ENCODE results near the gene TMC2.

Gene TMC2

GRCh38 chr20:2538931-2539720 lies 2.8 kb downstream of the TMC2 start:
- DNase-seq (ENCODE audit: low read depth in 1 of 2, low spot score in 1 of 2), result no peak
- Histone ChIP-seq H3K4me3 (replicated peaks; ENCODE audit: insufficient read depth, low read length) (no peak overlapping the region), H3K27ac (replicated peaks) (no peak overlapping the region), H3K27me3 (ENCODE audit: insufficient read depth, poor library complexity, severe bottlenecking) (peaks cover 17% of the 10 kb centered on the region)
- no peak for TF ChIP-seq SPI1 (IDR thresholded peaks at IDR 0.05; ENCODE audit: borderline replicate concordance, low read depth)
- no peak for TF ChIP-seq REST (IDR thresholded peaks at IDR 0.05; ENCODE audit: insufficient replicate concordance, low read depth)
- no peak for TF ChIP-seq GABPA (IDR thresholded peaks at IDR 0.05; ENCODE audit: low read depth)
- no peak for TF ChIP-seq POLR2AphosphoS5 (IDR thresholded peaks at IDR 0.05; ENCODE audit: low read depth)
- no peak for TF ChIP-seq CTCF (IDR thresholded peaks at IDR 0.05; ENCODE audit: insufficient read depth, low read length)

- no peak for DNase-seq (ENCODE audit: low read depth in 1 of 2, low spot score in 1 of 2)
- peaks cover 17% of the 10 kb centered on the region for H3K27me3 ChIP-seq (ENCODE audit: insufficient read depth, poor library complexity, severe bottlenecking)
Observed at GRCh38 chr20:2541940-2542339, 5.6 kb downstream of the TMC2 start.

GRCh38 chr20:2542361-2542760 lies 6.0 kb downstream of the TMC2 start:
- no peak for TF ChIP-seq CTCF (IDR thresholded peaks at IDR 0.05; ENCODE audit: insufficient read depth, low read length)
- no peak for TF ChIP-seq SPI1 (IDR thresholded peaks at IDR 0.05; ENCODE audit: borderline replicate concordance, low read depth)
- TF ChIP-seq POLR2AphosphoS5 (IDR thresholded peaks at IDR 0.05; ENCODE audit: low read depth), result no peak
- no peak for TF ChIP-seq GABPA (IDR thresholded peaks at IDR 0.05; ENCODE audit: low read depth)
- TF ChIP-seq REST (IDR thresholded peaks at IDR 0.05; ENCODE audit: insufficient replicate concordance, low read depth), result no peak
- Histone ChIP-seq H3K4me3 (replicated peaks; ENCODE audit: insufficient read depth, low read length) (no peak overlapping the region), H3K27me3 (ENCODE audit: insufficient read depth, poor library complexity, severe bottlenecking) (peaks cover 19% of the 10 kb centered on the region), H3K27ac (replicated peaks) (no peak overlapping the region)
- no peak for DNase-seq (ENCODE audit: low read depth in 1 of 2, low spot score in 1 of 2)

More at GRCh38 chr20:2541940-2542339, 5.6 kb downstream of the TMC2 start:
- TF ChIP-seq CTCF (IDR thresholded peaks at IDR 0.05; ENCODE audit: insufficient read depth, low read length), result no peak
- Histone ChIP-seq H3K27ac (replicated peaks) (no peak overlapping the region), H3K4me3 (replicated peaks; ENCODE audit: insufficient read depth, low read length) (no peak overlapping the region)

GRCh38 chr20:2544211-2544610 lies 7.8 kb downstream of the TMC2 start:
- no peak for TF ChIP-seq CTCF (IDR thresholded peaks at IDR 0.05; ENCODE audit: insufficient read depth, low read length)
- no peak for TF ChIP-seq POLR2AphosphoS5 (IDR thresholded peaks at IDR 0.05; ENCODE audit: low read depth)
- TF ChIP-seq REST (IDR thresholded peaks at IDR 0.05; ENCODE audit: insufficient replicate concordance, low read depth), result no peak
- TF ChIP-seq SPI1 (IDR thresholded peaks at IDR 0.05; ENCODE audit: borderline replicate concordance, low read depth), result no peak
- TF ChIP-seq GABPA (IDR thresholded peaks at IDR 0.05; ENCODE audit: low read depth), result no peak
- peaks cover 19% of the 10 kb centered on the region for H3K27me3 ChIP-seq (ENCODE audit: insufficient read depth, poor library complexity, severe bottlenecking)
- no peak for DNase-seq (ENCODE audit: low read depth in 1 of 2, low spot score in 1 of 2)
- no peak overlapping the region for H3K4me3 ChIP-seq (replicated peaks; ENCODE audit: insufficient read depth, low read length)
- H3K27ac ChIP-seq (replicated peaks), result no peak overlapping the region

All from HL-60 (cell line).